ENCODE results near the gene ID2. TPM values are rescaled to one million over a fixed set of nuclear protein-coding genes. Genes with fewer than 3 reads are reported as not detected.

The ID2 gene
- total RNA-seq, 2 experiments from 2014 or later: 85.7 to 91.6 TPM

GRCh38 chr2:8676921-8677645 is 4.8 kb upstream of the ID2 start:
- peaks cover 35% of the 10 kb centered on the region for H3K4me1 Mint-ChIP-seq (ENCODE audit: low read depth)
- H3K4me3 Mint-ChIP-seq: peak overlapping the region; percentile 95
- DNase-seq (no peak), ATAC-seq (no peak)
- intact Hi-C loops (cut with micrococcal nuclease): no loop called here
- H3K9me3 Mint-ChIP-seq: peaks cover 25% of the 10 kb centered on the region
- H3K27ac Mint-ChIP-seq: no peak overlapping the region
- CTCF ChIA-PET: interaction anchor here (0.9 kb wide), 1 partner anchor 13 kb away, joined by 3 read pairs; no protein-coding TSS in a partner anchor
- peaks cover 35% of the 10 kb centered on the region for H3K27me3 Mint-ChIP-seq
- no peak for TF ChIP-seq CTCF (IDR thresholded peaks at IDR 0.05)
- POLR2A ChIA-PET: interaction anchor here (1.2 to 6.7 kb wide), 2 partner anchors 13 to 134 kb away, joined by 3 to 54 read pairs; no protein-coding TSS in a partner anchor
- H3K36me3 Mint-ChIP-seq (ENCODE audit: low read depth): peaks cover 12% of the 10 kb centered on the region

- H3K4me3 Mint-ChIP-seq: peak overlapping the region; percentile 95
- H3K9me3 Mint-ChIP-seq: peaks cover 25% of the 10 kb centered on the region
- H3K27me3 Mint-ChIP-seq: peaks cover 35% of the 10 kb centered on the region
- peak; percentile 61 for DNase-seq
- ATAC-seq: no peak
- peaks cover 35% of the 10 kb centered on the region for H3K4me1 Mint-ChIP-seq (ENCODE audit: low read depth)
- intact Hi-C loops (cut with micrococcal nuclease): no loop called here
- CTCF ChIA-PET: interaction anchor here (0.9 kb wide), 1 partner anchor 14 kb away, joined by 3 read pairs; no protein-coding TSS in a partner anchor
- POLR2A ChIA-PET: interaction anchor here (1.2 to 6.7 kb wide), 3 partner anchors 8 to 135 kb away, joined by 3 to 54 read pairs (median 4); no protein-coding TSS in a partner anchor
- no peak for TF ChIP-seq CTCF (IDR thresholded peaks at IDR 0.05)
- no peak overlapping the region for H3K27ac Mint-ChIP-seq
- peaks cover 20% of the 10 kb centered on the region for H3K36me3 Mint-ChIP-seq (ENCODE audit: low read depth)
Measured at GRCh38 chr2:8677646-8678592, 3.9 kb upstream of the ID2 start.

GRCh38 chr2:8678731-8679566 is 2.9 kb upstream of the ID2 start:
- ATAC-seq: peak; percentile 49
- TF ChIP-seq CTCF (IDR thresholded peaks at IDR 0.05): no peak
- DNase-seq: peak; percentile 90
- peak overlapping the region; percentile 74 for H3K27ac Mint-ChIP-seq
- intact Hi-C loops (cut with micrococcal nuclease): no loop called here
- CTCF ChIA-PET: interaction anchor here (1.0 to 1.5 kb wide), 2 partner anchors 1252 to 1581 kb away, joined by 3 to 4 read pairs; no protein-coding TSS in a partner anchor
- H3K4me3 Mint-ChIP-seq: peak overlapping the region; percentile 95
- H3K27me3 Mint-ChIP-seq: peaks cover 31% of the 10 kb centered on the region
- peaks cover 35% of the 10 kb centered on the region for H3K4me1 Mint-ChIP-seq (ENCODE audit: low read depth)
- POLR2A ChIA-PET: interaction anchor here (0.7 to 6.7 kb wide), 3 partner anchors 9 to 1765 kb away, joined by 3 to 54 read pairs (median 4); no protein-coding TSS in a partner anchor
- H3K9me3 Mint-ChIP-seq: peaks cover 17% of the 10 kb centered on the region
- peaks cover 24% of the 10 kb centered on the region for H3K36me3 Mint-ChIP-seq (ENCODE audit: low read depth)

- no peak for TF ChIP-seq CTCF (IDR thresholded peaks at IDR 0.05)
- Mint-ChIP-seq H3K4me1 (ENCODE audit: low read depth) (peaks cover 38% of the 10 kb centered on the region), H3K9me3 (peaks cover 12% of the 10 kb centered on the region), H3K27me3 (peaks cover 27% of the 10 kb centered on the region), H3K4me3 (peak overlapping the region; percentile 95), H3K36me3 (ENCODE audit: low read depth) (peaks cover 23% of the 10 kb centered on the region), H3K27ac (peak overlapping the region; percentile 74)
- DNase-seq (no peak), ATAC-seq (no peak)
- intact Hi-C loops (cut with micrococcal nuclease): no loop called here
- POLR2A ChIA-PET: interaction anchor here (0.7 to 6.7 kb wide), 3 partner anchors 10 to 1766 kb away, joined by 3 to 54 read pairs (median 4); no protein-coding TSS in a partner anchor
- CTCF ChIA-PET: interaction anchor here (1.0 to 1.5 kb wide), 2 partner anchors 1252 to 1582 kb away, joined by 3 to 4 read pairs; no protein-coding TSS in a partner anchor
Measured at GRCh38 chr2:8679567-8679826, 2.4 kb upstream of the ID2 start.
